Measurements from ENCODE around the gene GSTM5.

DNA sequence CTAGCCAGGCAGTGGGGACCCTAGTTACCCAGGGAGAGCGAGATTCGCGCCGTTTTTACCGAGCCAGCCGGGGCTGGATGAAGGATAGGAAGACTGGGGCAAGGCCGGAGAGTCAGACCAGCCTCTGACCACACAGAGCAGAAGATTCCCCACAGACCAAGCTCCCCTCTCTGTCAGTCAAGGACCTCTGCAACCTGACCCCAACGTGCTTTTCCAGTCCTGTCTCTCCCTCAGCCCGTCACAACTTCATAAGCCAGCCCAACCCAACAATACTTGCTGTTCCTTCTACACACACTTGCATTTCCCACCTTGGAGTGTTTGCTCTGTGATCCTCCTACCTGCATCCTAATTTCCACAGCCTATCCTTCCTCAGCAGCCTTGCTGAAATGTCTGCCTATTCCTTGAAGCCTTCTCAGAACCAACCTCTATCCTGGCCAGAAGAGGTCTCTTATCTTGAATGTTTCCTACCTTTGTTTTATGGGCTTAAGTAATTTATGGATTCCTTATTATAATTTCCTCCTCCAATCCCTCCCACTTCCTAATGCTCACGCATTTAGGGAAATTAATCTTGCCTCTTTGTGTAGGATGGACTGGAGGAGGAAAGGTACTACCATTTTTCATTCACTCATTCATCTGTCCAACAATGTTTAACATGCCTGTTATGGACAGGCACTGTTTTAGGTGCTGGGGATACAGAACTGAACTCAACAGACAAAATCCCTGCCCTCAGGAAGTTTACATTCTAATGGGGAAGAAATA lies 28.7 kb downstream of the GSTM5 start, which contains the start of gene GSTM3:
- no peak for TF ChIP-seq GLI4 (CRISPR knock-in tag; IDR thresholded peaks at IDR 0.05; ENCODE audit: borderline replicate concordance)
- no peak for TF ChIP-seq SIN3A (IDR thresholded peaks at IDR 0.05; ENCODE audit: borderline replicate concordance, low read depth, low read length)
- no peak for TF ChIP-seq CENPX (CRISPR knock-in tag; IDR thresholded peaks at IDR 0.05)
- TF ChIP-seq, protein P1, sequence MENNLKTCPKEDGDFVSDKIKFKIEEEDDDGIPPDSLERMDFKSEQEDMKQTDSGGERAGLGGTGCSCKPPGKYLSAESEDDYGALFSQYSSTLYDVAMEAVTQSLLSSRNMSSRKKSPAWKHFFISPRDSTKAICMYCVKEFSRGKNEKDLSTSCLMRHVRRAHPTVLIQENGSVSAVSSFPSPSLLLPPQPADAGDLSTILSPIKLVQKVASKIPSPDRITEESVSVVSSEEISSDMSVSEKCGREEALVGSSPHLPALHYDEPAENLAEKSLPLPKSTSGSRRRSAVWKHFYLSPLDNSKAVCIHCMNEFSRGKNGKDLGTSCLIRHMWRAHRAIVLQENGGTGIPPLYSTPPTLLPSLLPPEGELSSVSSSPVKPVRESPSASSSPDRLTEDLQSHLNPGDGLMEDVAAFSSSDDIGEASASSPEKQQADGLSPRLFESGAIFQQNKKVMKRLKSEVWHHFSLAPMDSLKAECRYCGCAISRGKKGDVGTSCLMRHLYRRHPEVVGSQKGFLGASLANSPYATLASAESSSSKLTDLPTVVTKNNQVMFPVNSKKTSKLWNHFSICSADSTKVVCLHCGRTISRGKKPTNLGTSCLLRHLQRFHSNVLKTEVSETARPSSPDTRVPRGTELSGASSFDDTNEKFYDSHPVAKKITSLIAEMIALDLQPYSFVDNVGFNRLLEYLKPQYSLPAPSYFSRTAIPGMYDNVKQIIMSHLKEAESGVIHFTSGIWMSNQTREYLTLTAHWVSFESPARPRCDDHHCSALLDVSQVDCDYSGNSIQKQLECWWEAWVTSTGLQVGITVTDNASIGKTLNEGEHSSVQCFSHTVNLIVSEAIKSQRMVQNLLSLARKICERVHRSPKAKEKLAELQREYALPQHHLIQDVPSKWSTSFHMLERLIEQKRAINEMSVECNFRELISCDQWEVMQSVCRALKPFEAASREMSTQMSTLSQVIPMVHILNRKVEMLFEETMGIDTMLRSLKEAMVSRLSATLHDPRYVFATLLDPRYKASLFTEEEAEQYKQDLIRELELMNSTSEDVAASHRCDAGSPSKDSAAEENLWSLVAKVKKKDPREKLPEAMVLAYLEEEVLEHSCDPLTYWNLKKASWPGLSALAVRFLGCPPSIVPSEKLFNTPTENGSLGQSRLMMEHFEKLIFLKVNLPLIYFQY (CRISPR knock-in tag; IDR thresholded peaks at IDR 0.05; ENCODE audit: borderline replicate concordance), result no peak
- TF ChIP-seq CENPT (CRISPR knock-in tag; IDR thresholded peaks at IDR 0.05; ENCODE audit: low read depth), result no peak
- no peak for TF ChIP-seq DPF2 (CRISPR knock-in tag; IDR thresholded peaks at IDR 0.05; ENCODE audit: borderline replicate concordance, low read depth)
- no peak for TF ChIP-seq NR2F1 (CRISPR knock-in tag; IDR thresholded peaks at IDR 0.05)
- TF ChIP-seq BHLHE40 (IDR thresholded peaks at IDR 0.05; ENCODE audit: low read length), result no peak
- TF ChIP-seq CC2D1A (CRISPR knock-in tag; IDR thresholded peaks at IDR 0.05), result no peak

Measured in HepG2 (cell line).